Measurements from ENCODE around the gene ZBTB7C.

The ZBTB7C gene

GRCh38 chr18:48161911-48162698, 247.1 kb downstream of the ZBTB7C start:
- H3K4me3 ChIP-seq (replicated peaks; ENCODE audit: low read depth, low read length) = peak overlapping the region; percentile 66
- no peak for TF ChIP-seq CTCF (IDR thresholded peaks at IDR 0.05; ENCODE audit: low read length, missing control alignments)
- DNase-seq (ENCODE audit: low read depth) = no peak

- DNase-seq (ENCODE audit: low read depth) = peak; percentile 85
- H3K4me3 ChIP-seq (replicated peaks; ENCODE audit: low read depth, low read length) = peak overlapping the region; percentile 66
- no peak for TF ChIP-seq CTCF (IDR thresholded peaks at IDR 0.05; ENCODE audit: low read length, missing control alignments)
Observed at GRCh38 chr18:48161191-48161910, 247.8 kb downstream of the ZBTB7C start.

GRCh38 chr18:48160622-48161021, 248.6 kb downstream of the ZBTB7C start:
- H3K4me3 ChIP-seq (replicated peaks; ENCODE audit: low read depth, low read length) = peak overlapping the region; percentile 66
- TF ChIP-seq CTCF (IDR thresholded peaks at IDR 0.05; ENCODE audit: low read length, missing control alignments) = no peak
- DNase-seq (ENCODE audit: low read depth) = no peak

GRCh38 chr18:48159816-48160215, 249.4 kb downstream of the ZBTB7C start:
- no peak overlapping the region for H3K4me3 ChIP-seq (replicated peaks; ENCODE audit: low read depth, low read length)
- DNase-seq (ENCODE audit: low read depth) = no peak
- TF ChIP-seq CTCF (IDR thresholded peaks at IDR 0.05; ENCODE audit: low read length, missing control alignments) = no peak

GRCh38 chr18:48158721-48159120, 250.5 kb downstream of the ZBTB7C start:
- no peak overlapping the region for H3K4me3 ChIP-seq (replicated peaks; ENCODE audit: low read depth, low read length)
- no peak for TF ChIP-seq CTCF (IDR thresholded peaks at IDR 0.05; ENCODE audit: low read length, missing control alignments)
- DNase-seq (ENCODE audit: low read depth) = no peak

- no peak for TF ChIP-seq CTCF (IDR thresholded peaks at IDR 0.05; ENCODE audit: low read length, missing control alignments)
- no peak for DNase-seq (ENCODE audit: low read depth)
Observed at GRCh38 chr18:48157956-48158355, 251.2 kb downstream of the ZBTB7C start.

More at GRCh38 chr18:48157956-48158355, 251.2 kb downstream of the ZBTB7C start:
- no peak overlapping the region for H3K4me3 ChIP-seq (replicated peaks; ENCODE audit: low read depth, low read length)

All from fibroblast of pulmonary artery (primary cell).